ENCODE data around the gene POLR2E.
"Not testable (repeated sequence)": the region's sequence is repeated elsewhere in the genome, so short reads cannot be mapped to it uniquely, and the experiment has no call there.

The POLR2E gene

DNA sequence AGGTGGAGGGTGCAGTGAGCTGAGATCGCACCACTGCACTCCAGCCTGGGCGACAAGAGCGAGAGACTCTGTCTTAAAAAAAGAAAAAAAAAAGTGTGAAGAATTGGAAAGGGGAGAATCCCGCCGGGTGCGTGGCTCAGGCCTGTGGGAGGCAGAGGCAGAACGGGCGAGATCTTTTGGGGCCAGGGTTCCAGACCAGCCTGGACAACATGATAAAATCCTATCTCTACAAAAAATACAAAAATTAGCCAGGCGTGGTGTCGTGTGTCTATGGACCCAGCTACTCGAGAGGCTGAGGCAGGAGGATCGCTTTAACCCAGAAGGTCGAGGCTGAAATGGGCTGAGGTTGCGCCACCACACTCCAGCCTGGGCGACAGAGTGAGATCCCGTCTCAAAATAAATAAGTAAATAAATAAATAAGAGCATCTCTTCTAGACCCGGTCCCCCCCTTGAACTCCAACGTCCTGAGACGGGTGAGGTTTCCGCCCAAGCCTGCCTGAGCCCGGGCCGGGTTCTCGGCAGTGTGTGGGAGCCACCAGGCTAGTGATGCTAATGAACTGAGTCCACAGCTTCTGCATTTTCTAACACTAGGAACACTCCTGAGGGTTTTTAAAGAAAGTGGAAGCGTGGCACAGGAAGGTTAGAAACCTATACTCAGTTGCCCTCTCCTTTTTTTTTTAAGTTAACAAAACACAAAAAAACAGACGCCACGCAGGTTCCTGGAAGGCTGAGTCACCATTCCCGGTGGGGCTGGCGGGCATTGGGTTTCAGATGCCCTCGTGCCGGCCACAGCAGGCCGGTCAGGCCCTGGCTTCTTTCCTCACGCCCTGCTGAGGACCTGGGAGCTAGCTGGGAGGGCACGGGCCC is 30.7 kb upstream of the POLR2E start:
- no peak for DNase-seq

DNA sequence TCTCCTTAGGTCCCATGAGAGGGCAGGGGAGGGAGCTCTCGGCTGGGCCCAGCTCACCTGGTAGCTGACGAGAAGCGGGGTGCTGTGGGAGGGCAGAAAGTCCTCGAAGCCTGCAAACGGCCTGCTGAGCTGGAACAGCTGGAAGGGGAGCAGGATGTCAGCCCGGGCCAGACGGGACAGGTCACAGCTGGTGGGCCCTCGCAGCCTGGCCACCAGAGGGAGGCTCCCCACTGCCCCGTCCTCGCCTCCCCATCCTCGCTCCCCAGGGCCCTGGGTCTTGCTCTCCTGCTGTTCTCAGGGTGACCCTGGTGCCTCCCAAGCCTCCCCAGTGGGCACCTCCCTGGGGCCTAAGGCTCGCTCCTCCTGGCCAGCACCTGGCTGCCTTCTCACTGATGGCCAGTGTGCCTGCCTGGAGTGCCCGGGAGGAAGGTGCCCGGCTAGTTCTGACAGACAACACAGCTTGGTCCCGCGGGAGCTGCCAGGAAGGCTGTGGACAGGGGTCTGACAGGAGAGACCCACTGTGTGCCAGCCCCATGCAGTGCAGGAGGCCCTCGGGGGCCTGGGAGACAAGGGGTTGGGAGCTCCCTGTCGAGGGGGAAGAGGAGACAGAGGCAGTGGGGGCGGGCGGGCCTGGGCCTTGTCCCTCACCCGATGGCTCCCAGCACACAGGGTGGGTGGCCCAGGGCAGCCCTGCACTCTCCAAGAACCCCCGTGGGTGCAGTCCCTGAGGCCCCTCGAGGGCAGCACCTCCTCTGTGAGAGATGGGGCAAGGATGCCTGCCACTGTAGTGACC is 28.9 kb upstream of the POLR2E start:
- DNase-seq = no peak

GRCh38 chr19:1123381-1123780 is 28.2 kb upstream of the POLR2E start:
- DNase-seq = no peak

GRCh38 chr19:1122972-1123363 is 27.8 kb upstream of the POLR2E start:
- no peak for DNase-seq

DNA sequence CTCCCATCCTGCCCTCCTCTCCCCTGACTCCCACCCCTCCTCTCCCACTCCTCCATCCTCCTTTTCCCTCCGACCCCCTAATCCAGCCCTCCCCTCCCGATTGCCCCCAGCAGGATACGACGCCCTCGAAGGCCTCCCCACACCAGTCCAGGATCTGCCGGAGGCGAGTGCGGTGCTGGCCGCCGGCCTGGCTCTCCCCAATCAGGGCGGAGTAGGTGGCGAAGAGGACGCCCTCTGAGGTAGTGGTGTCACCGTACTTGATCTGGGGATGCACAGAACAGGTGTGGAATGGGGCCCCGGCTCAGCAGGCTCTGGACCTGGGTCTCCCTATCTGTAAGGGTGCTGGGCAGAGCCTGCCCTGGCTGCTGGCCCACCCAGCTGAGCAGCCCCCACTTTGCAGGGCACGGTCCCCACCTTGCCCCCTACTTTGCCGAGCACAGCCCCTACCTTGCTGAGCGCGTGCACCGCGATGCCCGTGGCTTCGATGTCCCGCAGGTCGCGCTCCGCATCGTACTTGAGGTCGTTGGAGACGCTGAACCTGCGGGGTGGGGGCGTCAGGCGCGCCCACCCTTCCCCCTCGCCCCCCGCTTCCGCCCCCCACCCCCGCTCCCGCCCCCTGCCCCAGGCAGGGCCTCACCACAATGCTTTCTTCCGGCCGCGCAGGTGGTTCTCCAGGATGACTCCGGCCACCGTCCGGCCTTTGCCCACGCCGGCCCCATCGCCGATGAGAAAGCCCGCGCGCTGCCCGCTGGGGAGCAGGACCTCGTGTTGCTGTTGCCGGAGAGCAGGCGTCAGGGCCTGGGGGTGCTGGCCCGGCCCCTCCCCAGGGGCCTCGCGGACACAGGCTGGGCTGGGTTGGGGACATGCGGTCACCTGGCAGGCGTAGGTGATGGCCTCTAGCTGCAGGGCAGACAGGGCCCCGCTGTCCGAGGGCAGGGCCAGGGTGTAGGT is 27.1 kb upstream of the POLR2E start:
- no peak for DNase-seq

DNA sequence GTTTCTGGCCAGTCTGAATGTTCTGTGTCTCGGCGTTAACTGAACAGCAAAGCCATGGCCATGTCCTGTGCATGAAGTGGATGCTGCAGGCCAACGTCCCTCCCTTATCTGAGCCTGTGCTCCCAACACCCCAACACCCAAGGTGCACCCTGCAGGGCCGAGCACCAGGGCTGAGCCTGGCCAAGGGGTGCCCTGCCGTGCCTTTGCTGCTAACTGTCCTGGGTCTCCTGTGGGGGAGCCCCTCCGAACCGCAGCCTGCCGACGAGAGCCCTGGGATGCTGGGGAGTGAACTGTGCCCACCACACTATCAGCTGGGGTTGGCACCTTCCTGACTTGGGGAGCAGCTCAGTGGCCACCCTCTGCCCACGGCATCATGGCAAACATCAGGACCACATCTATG is 26.2 kb upstream of the POLR2E start:
- no peak for DNase-seq

GRCh38 chr19:1119475-1120217 is 24.5 kb upstream of the POLR2E start:
- DNase-seq = no peak

GRCh38 chr19:1118999-1119398 is 23.8 kb upstream of the POLR2E start:
- DNase-seq = no peak

- DNase-seq = no peak
Observed at GRCh38 chr19:1117654-1118053, 22.5 kb upstream of the POLR2E start.

DNA sequence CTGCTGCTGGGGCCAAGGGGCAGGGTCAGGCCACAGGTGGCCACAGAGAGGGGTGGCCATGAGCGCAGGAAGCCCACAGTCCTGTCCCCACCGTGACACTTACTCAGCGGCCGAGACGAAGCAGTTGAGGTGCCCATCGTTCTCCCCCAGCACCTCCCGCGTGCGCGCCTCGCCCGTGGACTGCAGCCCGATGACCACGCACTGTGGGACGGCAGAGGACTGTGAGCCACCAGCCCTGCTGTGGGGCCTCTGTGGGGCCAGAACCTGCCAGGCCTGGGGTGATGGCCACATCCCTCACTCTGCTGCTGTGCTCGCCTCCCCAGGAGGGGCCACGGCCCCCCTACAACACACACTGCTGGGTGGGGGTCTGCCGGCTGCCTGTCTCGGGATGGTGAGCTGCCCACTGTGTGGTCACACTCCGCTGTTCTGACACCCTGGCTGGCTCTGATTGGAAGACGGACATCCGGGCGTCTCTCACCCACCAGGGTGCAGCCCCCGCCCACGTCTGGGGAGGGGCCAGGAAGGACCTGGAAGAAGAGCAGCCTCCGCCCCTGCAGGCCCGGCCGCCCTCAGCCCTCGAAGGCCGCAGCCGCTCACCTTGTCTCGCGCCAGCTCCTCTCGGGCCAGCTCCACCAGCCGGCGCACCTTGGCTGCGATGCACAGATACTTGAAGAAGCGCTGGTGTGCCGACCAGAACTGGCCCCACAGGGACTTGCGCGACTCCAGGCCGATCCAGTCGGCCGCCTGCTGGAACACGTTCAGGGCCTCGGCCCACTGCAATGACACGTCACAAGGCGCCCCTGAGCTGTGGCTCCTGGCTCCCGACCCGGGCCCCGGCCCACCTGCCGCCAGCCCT is 21.8 kb upstream of the POLR2E start:
- DNase-seq = no peak

- DNase-seq = no peak
Observed at GRCh38 chr19:1115646-1116420, 20.7 kb upstream of the POLR2E start.

- not testable (repeated sequence) for DNase-seq
Observed at GRCh38 chr19:1114728-1115127, 19.6 kb upstream of the POLR2E start.

- DNase-seq = no peak
Observed at GRCh38 chr19:1113986-1114483, 18.9 kb upstream of the POLR2E start.

DNA sequence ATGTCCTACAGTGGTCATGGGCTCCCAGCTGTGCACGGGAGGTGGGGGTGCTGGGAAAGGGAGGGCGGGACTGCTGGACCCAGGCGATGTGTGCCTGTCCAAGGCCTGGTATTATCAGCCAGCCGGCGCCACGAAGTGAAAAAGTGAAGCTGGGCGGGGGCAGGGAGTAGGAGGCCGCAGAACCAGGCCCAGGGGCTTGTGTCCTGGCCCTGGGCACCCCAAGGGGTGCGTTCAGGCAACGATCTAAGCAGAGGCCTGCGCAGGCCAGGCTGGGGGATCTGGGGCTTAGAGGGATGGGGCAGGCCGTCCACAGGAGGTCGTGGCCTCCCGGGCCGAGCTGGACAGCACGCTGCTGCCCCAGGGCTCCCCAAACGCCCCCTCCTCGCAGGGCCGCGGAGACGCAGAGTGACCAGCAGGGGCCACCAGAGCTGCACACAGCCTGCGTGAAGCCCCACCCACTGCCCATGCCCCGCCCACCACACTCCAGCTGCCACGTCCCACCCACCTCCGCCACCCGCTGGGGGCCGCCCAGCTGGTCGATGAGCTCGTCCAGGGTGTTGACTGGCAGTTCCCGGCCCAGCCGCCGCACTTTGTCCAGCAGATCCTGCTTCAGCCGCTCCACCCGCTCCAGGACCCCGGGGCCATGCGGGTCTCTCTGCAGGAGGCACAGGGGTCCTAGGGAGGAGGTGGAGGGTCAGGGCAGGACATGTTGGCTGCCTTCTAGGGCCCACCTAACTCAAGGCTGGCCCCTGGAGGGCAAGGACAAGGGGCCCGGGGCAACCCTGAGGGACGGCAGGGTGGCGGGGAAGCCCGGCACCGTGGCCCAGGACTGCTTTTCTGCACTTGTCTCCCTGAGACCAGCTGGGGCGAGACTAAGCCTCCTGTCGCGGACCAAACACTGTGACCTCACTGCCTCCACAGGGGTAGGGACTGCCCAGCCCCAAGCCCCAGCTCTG is 18.1 kb upstream of the POLR2E start:
- peak; percentile 96 for DNase-seq

DNA sequence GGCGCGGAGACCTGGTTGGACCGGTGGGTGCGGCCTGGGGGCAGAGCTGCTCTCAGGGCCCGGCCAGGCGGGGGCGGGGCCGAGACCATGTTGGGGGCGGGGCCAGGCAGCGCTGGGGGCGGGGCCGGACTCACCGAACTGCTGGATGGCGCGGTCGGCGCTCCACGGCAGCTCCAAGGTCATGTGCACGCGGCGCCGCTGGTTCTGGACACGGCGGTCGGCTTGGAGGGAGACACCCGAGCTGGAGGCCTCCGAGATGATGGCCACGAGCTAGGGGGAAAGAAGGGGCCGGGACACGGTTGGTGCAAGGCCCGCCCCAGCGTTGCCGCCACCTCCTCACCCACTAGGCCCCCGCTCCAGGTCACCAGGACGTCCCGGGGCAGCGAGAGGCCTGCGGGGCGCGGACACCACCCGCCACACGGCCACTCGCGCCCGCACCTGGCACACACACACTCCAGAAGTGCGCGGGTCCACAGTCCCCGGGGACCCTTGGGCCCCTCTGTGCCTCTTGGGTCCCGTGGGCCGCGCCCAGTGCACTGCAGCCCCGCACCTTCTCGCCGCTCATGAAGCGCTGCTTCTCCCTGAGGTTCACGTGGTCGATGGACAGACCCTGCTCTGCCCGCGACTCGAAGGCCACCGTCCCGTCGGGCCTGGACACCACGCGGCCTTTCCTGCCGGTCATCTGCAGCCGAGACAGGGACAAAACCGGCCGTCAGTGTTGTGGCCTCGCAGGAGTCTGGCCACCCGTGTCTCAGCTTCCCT is 17.3 kb upstream of the POLR2E start:
- peak; percentile 69 for DNase-seq

DNA sequence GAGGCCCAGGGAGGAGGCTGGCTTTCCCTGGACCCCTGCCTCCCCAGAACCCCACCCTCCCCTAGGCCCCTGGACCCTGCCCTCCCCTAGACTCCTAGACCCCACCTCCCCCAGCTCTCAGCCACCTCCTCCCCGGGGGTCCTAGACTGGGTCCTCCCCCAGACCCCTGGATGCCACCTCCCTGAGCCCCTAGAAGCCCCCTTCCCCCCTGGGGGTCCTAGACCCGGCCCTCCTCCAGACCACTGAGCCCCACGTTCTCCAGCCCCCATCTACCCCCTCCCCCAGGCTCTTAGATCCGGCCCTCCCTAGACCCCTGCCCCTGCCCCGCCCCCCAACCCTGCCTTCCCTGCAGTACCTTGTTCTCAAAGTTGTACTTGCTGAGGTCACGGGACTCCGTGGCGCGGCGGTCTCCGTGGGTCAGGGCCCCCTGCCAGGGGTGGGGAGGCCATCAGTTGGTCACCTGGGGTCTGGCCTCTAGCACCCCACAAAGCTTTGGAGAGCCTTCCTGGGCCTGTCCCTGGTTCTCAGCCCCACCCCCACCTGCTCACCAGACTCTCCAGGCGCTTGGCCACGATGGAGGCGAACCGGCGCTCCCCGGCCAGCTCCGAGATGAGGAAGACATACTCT is 16.6 kb upstream of the POLR2E start:
- DNase-seq = no peak

DNA sequence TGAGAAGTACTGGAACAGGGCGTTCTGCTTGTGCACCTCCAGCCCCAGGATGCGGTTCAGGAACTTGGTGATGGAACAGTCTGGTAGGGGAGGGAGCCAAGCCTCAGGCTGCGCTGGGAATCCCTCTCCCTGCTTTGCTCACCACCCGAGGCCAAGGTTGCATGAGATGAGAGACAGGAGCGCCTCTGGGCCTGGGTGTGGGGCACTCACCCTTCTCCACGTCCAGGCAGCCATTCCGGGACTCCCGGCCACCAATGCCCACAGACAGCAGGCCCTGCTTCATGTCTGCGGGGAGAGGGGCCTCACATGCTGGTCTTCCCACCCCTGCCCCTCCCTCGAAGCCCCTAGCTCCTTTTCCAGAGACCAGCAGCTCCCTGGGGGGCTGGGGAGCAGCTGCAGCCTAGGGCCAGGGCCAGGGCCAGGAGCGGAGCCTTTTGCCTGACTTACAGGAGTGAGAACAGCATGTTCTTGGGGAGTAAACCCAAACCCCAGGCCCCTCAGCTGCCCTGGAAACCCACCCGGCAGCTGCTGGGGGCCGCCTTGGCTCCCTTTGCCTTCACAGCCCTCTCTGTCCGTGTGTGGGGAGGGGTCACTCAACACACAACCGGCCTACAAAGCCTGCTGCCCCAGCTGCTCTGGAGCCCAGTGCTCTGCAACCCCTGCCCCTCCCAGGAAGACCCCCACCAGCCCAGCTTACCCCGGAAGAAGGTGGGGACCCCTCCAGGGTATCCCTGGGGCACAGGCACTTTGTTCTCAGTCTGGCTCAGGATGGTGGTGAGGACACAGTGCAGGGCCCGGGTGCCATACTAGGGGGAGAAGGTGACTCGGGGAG is 15.8 kb upstream of the POLR2E start:
- no peak for DNase-seq
